ENCODE data around the gene NSRP1. TPM values are rescaled to one million over a fixed set of nuclear protein-coding genes. Genes with fewer than 3 reads are reported as not detected.

The NSRP1 gene
- total and polyA plus RNA-seq, 2 of the 4 experiments (the other 2 are of a cell fraction) = 3.4 to 14.2 TPM

- intact Hi-C loops (cut with micrococcal nuclease) = no loop called here
- ChIA-PET CTCF (no interaction called here), POLR2A (ENCODE audit: unreplicated experiment) (no interaction called here)
- Histone ChIP-seq H2BK20ac (ENCODE audit: low read depth, low read length) (no peak overlapping the region), H3K4ac (ENCODE audit: low read depth, low read length) (no peak overlapping the region), H2BK120ac (ENCODE audit: low read depth, low read length) (no peak overlapping the region), H2BK5ac (ENCODE audit: low read depth, low read length, poor library complexity, severe bottlenecking) (no peak overlapping the region), H3K79me1 (ENCODE audit: low read depth in 1 of 2, low read length in 2 of 2) (no peaks in the 10 kb centered on the region), H4K91ac (ENCODE audit: insufficient read depth, low read depth, low read length) (no peak overlapping the region), H3K18ac (ENCODE audit: low read depth, low read length) (no peak overlapping the region), H3K14ac (replicated peaks; ENCODE audit: low read depth, low read length) (no peak overlapping the region), H4K20me1 (ENCODE audit: insufficient read depth, low read length) (no peaks in the 10 kb centered on the region), H4K5ac (ENCODE audit: low read depth, low read length) (no peak overlapping the region), H3K9ac (ENCODE audit: low read depth, low read length) (no peak overlapping the region), H2AFZ (replicated peaks; ENCODE audit: low read length, poor library complexity) (no peak overlapping the region), H3K56ac (ENCODE audit: extremely low read depth, insufficient read depth, low read length) (no peak overlapping the region), H3K9me3 (ENCODE audit: control insufficient read depth, insufficient read depth, low read length) (no peaks in the 10 kb centered on the region), H2BK15ac (ENCODE audit: low read depth, low read length) (no peak overlapping the region), H3K9me1 (ENCODE audit: insufficient read depth, low read length) (peaks cover 3% of the 10 kb centered on the region; the same call in 1 of the 2 replicates), H2AK5ac (ENCODE audit: low read depth, low read length) (no peak overlapping the region), H4K8ac (ENCODE audit: low read depth in 2 of 2, low read length in 2 of 2) (no peak overlapping the region), H3K23ac (ENCODE audit: low read depth, low read length) (no peak overlapping the region), H3K4me3 (ENCODE audit: insufficient read depth, low read depth, low read length) (no peak overlapping the region), H3K27me3 (ENCODE audit: control insufficient read depth, insufficient read depth, low read length) (peaks cover 35% of the 10 kb centered on the region), H3K4me2 (ENCODE audit: low read depth, low read length) (no peak overlapping the region), H2AK9ac (replicated peaks; ENCODE audit: low read depth, low read length, poor library complexity) (no peak overlapping the region), H3K36me3 (ENCODE audit: control insufficient read depth, insufficient read depth, low read length) (no peaks in the 10 kb centered on the region), H3K27ac (ENCODE audit: insufficient read depth, low read length) (no peak overlapping the region), H3K4me1 (ENCODE audit: control insufficient read depth, insufficient read depth, low read length) (no peaks in the 10 kb centered on the region)
- DNase-seq = no peak
- dilution Hi-C loops (cut with HindIII; ENCODE audit: low sequenced_read_pairs, unreplicated experiment) = no loop called here
- in situ Hi-C loops (cut with MboI; ENCODE audit: low sequenced_read_pairs) = no loop called here
- no CpG with 5 or more reads among the region's 7 CpGs for WGBS, 2 experiments (ENCODE audit: extremely low coverage in 2 of 2, insufficient read length in 1 of 2)
- ATAC-seq (ENCODE audit: low read depth) = no peak
- no TSS peak for BruUV-seq (replicated peaks)
- TF ChIP-seq POLR2A (IDR thresholded peaks at IDR 0.05; ENCODE audit: low read depth, low read length) (no peak), RCOR1 (IDR thresholded peaks at IDR 0.05; ENCODE audit: insufficient replicate concordance, low read length) (no peak), FOS (IDR thresholded peaks at IDR 0.05; ENCODE audit: low read depth, low read length) (no peak), CTCF (conservative IDR thresholded peaks at IDR 0.05; ENCODE audit: low read depth, low read length) (no peak), BHLHE40 (IDR thresholded peaks at IDR 0.05; ENCODE audit: low read depth, low read length) (no peak), CHD1 (IDR thresholded peaks at IDR 0.05; ENCODE audit: low read depth, low read length) (no peak), CEBPB (IDR thresholded peaks at IDR 0.05; ENCODE audit: low read depth, low read length) (no peak), RFX5 (IDR thresholded peaks at IDR 0.05; ENCODE audit: low read depth, low read length) (no peak), ELK1 (IDR thresholded peaks at IDR 0.05; ENCODE audit: borderline replicate concordance, low read depth, low read length) (no peak), MAZ (IDR thresholded peaks at IDR 0.05; ENCODE audit: borderline replicate concordance, low read depth, low read length) (no peak)
Measured at GRCh38 chr17:30209930-30210329, 93.3 kb downstream of the NSRP1 start.

Measured in IMR-90 (cell line).